SIG-M5 (cell line): ENCODE results near the gene RTN1.

ENCODE experiments used
- DNase-seq: peaks from one replicate; lab custom pipeline; 2025; lab: John Stamatoyannopoulos, UW

Gene RTN1

GRCh38 chr14:59547310-59547709, 323.3 kb downstream of the RTN1 start:
- no peak for DNase-seq
